Right lobe of liver (tissue), 6 donors: ENCODE results near the gene TOR1AIP1. TPM values are rescaled to one million over a fixed set of nuclear protein-coding genes. Genes with fewer than 3 reads are reported as not detected.
"Not testable (repeated sequence)": the region's sequence is repeated elsewhere in the genome, so short reads cannot be mapped to it uniquely, and the experiment has no call there.

Experiments
- ATAC-seq, 4 donors: fragments of 200-7000 bp; cut with Tn5 transposase; one replicate each; pipeline ENCODE4 v1.9.1; 2020; ENCODE audit warnings: mild to moderate bottlenecking in 4 of 4, moderate library complexity in 4 of 4
- DNase-seq, 3 donors: peaks; one replicate each; pipeline ENCODE4 v3.0.0-alpha.2; 2020
- H3K27ac ChIP-seq, 3 donors: fragments of 200-600 bp; one replicate each; pipeline ENCODE4 v1.8.0; 2022
- H3K27me3 ChIP-seq, 2 donors: fragments of 200-600 bp; one replicate each; pipeline ENCODE4 v1.8.0; 2022
- H3K36me3 ChIP-seq, 4 donors: fragments of 200-600 bp; sonication (generic) in 1 of 4; one replicate each; pipeline versions ENCODE4 v1.5.1 to v1.8.0; 2017 to 2022; ENCODE audit warnings: control low read depth in 1 of 4
- H3K4me1 ChIP-seq, 4 donors: fragments of 200-600 bp; sonication (generic) in 1 of 4; one replicate each; pipeline versions ENCODE4 v1.5.1 to v1.8.0; 2017 to 2022; ENCODE audit warnings: control low read depth in 1 of 4
- H3K4me3 ChIP-seq, 3 donors: fragments of 200-600 bp; one replicate each; pipeline ENCODE4 v1.8.0; 2022
- H3K9me3 ChIP-seq, 4 donors: fragments of 200-600 bp; sonication (generic) in 1 of 4; one replicate each; pipeline versions ENCODE4 v1.5.1 to v1.8.0; 2017 to 2022; ENCODE audit warnings: control low read depth in 1 of 4
- CTCF ChIP-seq, 4 donors: fragments of 200-600 bp in 3 of 4; fragments of 450-650 bp in 1 of 4; IDR thresholded peaks; one replicate each; pipeline versions ENCODE4 v1.5.1 to v1.8.0; 2016 to 2022; ENCODE audit warnings: antibody characterized with exemption in 4 of 4, mild to moderate bottlenecking in 2 of 4
- POLR2A ChIP-seq: fragments of 450-650 bp; IDR thresholded peaks from one replicate; pipeline ENCODE4 v1.6.1; 2017; ENCODE audit warnings: antibody characterized with exemption, mild to moderate bottlenecking
- WGBS: methylation state at CpG from one replicate; pipeline ENCODE4 v1.1.6; 2018; ENCODE audit warnings: low coverage, low lambda C conversion rate; ENCODE audit not compliant: insufficient coverage; ENCODE audit errors: missing lambda C conversion rate; 5-methylcytosine and 5-hydroxymethylcytosine counted together
- intact Hi-C, 2 donors: fragments of 100-400 bp; cut with DNase I; formaldehyde crosslinking; loops; one replicate each; pipeline versions ENCODE4 v1.11.2 to v1.14.1; 2022
- total RNA-seq, 6 experiments: library from RNA; depleted of rRNA in 2 of 6; stranded (reverse); fragments of >200 nt in 2 of 6; fragmentation: NEBNext Ultra II Directional in 3 of 6; extraction: Animal tissue kit (Norgen Biotek cat#: 25700) in 3 of 6; gene quantifications; one replicate each; pipeline versions ENCODE4 v1.1.0 to v1.2.4, GENCODE V29; 2016 to 2023
- donor health status: DM: no; HTN: yes; CAD: no.
- donor health status: DM: no; HTN: no; CAD: no.
- donor health status: DM: no; HTN: no; CAD: no.
- donor health status: DM: no; HTN: yes; CAD: no.
- donor health status: DM: no; HTN: yes; CAD: no.

The TOR1AIP1 gene
- total RNA-seq, 6 experiments from 2014 or later, result 18.0 to 31.2 (median 23.0) TPM

DNA sequence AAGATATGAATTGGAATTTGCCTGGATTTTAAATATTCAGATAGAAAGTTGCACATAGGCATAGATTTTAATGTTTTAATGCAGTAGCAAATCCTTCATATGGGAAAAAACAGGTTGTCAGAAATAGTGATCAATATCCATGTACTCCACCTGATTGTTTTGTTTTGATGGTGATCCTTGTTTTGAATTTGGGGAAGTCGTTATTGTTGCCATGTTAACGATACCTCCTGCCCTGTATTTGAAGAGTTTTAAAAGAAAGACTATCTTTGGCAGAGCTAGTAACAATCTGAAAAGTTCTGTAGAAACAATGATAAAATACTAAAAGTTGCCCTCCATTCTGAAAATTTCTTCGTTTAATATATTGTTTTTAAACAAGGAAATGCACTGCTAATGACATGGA is 73.6 kb downstream of the TOR1AIP1 start:
- H3K9me3 ChIP-seq, result no peaks in the 10 kb centered on the region
- intact Hi-C loops, result no loop called here
- ATAC-seq (no peak), DNase-seq (no peak)
- TF ChIP-seq CTCF (IDR thresholded peaks at IDR 0.05) (no peak), POLR2A (no peak)
- 10% methylated on average over 3 of the region's 3 CpGs for WGBS
- peak overlapping the region in 1 of 3 donors; percentile 93 for H3K27ac ChIP-seq
- no peaks in the 10 kb centered on the region for H3K27me3 ChIP-seq
- H3K4me3 ChIP-seq, result peak overlapping the region; percentile 77 to 94 (median 88)
- H3K36me3 ChIP-seq, result no peaks in the 10 kb centered on the region
- peaks cover 0 to 21% (median 2%) of the 10 kb centered on the region in 4 donors for H3K4me1 ChIP-seq

DNA sequence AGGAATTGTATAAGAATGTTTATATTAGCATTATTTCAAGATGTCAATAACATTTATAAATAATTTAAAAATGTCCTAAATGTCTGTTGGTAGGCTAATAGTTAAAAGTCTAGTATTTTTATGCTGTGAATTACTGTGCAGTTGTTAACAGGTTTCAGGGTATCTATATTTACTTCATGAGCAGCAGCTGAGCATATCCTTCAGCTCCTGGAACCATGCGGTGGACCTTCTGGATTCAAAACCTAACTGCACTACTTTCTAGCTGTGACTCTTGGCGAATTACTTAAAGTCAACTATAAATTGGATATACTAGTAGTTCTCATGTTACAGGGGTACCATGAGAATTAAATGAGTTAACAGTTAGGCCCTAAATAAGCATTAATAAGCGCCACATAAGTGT is 76.3 kb downstream of the TOR1AIP1 start:
- intact Hi-C loops, result no loop called here
- 87% methylated on average over 3 of the region's 3 CpGs for WGBS
- ATAC-seq, result no peak

GRCh38 chr1:179962168-179962567 is 80.1 kb downstream of the TOR1AIP1 start:
- ATAC-seq, intact Hi-C loops, H3K9me3 ChIP-seq, H3K4me3 ChIP-seq, H3K4me1 ChIP-seq, H3K27me3 ChIP-seq, DNase-seq, H3K36me3 ChIP-seq, H3K27ac ChIP-seq: not testable (repeated sequence)
- 100% methylated on average over 3 of the region's 8 CpGs for WGBS

More for the DNA sequence above, 76.3 kb downstream of the TOR1AIP1 start:
- no peak for TF ChIP-seq CTCF (IDR thresholded peaks at IDR 0.05)
- TF ChIP-seq POLR2A, result no peak
- Histone ChIP-seq H3K4me3 (no peak overlapping the region), H3K27me3 (no peaks in the 10 kb centered on the region), H3K4me1 (peaks cover 0 to 20% (median 2%) of the 10 kb centered on the region in 4 donors), H3K36me3 (no peaks in the 10 kb centered on the region), H3K27ac (no peak overlapping the region), H3K9me3 (no peaks in the 10 kb centered on the region)
- DNase-seq, result no peak

- Histone ChIP-seq H3K9me3 (no peaks in the 10 kb centered on the region), H3K27me3 (no peaks in the 10 kb centered on the region), H3K4me1 (peaks cover 0 to 4% (median 0%) of the 10 kb centered on the region in 4 donors), H3K4me3 (no peak overlapping the region), H3K36me3 (no peaks in the 10 kb centered on the region), H3K27ac (no peak overlapping the region)
- intact Hi-C loops, result no loop called here
- no peak for TF ChIP-seq POLR2A
- TF ChIP-seq CTCF (IDR thresholded peaks at IDR 0.05), result no peak
- DNase-seq (no peak), ATAC-seq (no peak)
These were observed 84.5 kb downstream of the TOR1AIP1 start for GRCh38 chr1:179966551-179966950.

DNA sequence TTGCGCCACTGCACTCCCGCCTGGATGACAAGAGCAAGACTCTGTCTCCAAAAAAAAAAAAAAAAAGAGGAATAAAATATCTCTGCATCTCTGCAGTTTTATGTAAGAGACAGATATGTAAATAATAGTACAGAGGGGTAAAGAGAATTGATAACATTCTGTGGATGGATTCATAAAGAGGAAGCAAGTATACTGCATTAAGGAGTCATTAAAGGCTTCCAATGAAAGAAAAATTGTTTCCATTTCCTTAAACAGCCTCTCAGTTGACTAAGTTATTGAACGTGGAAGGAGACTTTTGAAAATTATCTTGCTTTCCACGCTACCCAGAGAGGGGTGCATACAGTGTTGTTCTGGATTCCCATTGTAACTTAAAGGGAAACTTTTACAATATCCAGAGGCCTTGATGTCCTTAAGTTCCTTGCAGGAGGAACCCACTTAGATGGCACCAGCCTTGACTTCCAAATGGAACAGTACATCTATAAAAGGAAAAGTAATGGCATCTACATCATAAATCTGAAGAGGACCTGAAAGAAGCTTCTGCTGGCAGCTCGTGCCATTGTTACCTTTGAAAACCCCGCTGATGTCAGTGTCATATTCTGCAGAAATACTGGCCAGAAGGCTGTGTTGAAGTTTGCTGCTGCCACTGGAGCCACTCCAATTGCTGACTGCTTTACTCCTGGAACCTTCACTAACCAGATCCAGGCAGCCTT is 86.4 kb downstream of the TOR1AIP1 start:
- intact Hi-C loops, result no loop called here
- peak overlapping the region in 1 of 3 donors; percentile 17 for H3K27ac ChIP-seq
- no peak for TF ChIP-seq CTCF (IDR thresholded peaks at IDR 0.05)
- no peak for TF ChIP-seq POLR2A

More for the DNA sequence above, 86.4 kb downstream of the TOR1AIP1 start:
- H3K4me3 ChIP-seq, result no peak overlapping the region
- no peaks in the 10 kb centered on the region for H3K36me3 ChIP-seq
- no peak for ATAC-seq
- H3K9me3 ChIP-seq, result no peaks in the 10 kb centered on the region
- no peaks in the 10 kb centered on the region for H3K27me3 ChIP-seq
- peaks cover 0 to 4% (median 0%) of the 10 kb centered on the region in 4 donors for H3K4me1 ChIP-seq
- DNase-seq, result no peak
- whole genome bisulfite sequencing, result 84% methylated on average over 4 of the region's 6 CpGs
